ENCODE data around the gene LRRC75A.
"Not testable (repeated sequence)": the region's sequence is repeated elsewhere in the genome, so short reads cannot be mapped to it uniquely, and the experiment has no call there.

Gene LRRC75A

DNA sequence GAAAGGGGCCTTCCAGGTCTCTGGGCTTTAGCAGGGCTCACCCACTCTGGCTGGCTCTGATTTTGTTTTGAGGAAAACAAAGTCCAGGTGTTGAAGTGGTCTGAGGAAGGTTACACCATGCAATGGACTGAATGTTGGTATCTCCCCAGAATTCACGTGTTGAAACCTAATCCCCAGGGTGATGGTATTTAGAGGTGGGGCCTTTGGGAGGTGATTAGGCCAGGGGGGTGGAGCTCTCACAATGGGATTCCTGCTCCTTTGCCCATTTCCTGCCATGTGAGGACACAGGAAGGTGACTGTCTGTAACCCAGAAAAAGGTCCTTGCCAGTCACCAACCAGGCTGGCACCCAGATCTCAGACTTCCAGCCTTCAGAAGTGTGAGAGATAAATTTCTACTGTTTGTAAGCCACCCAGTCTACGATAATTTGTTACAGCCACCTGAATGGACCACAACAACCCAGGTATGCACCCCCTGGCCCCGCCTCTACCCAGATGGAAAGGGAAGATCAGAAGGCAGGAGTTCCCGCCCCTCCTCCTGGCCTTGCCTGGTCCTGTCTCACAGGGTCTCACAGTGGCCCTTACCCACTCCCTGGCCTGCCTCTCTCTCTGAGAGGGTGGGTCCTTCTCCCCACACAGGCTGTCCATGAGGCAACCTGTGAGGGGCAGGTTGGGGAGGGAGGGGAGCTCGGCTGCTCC is 32.0 kb downstream of the LRRC75A start:
- Histone ChIP-seq H3K4me3 (ENCODE audit: low read length) (no peak overlapping the region), H3K36me3 (ENCODE audit: control insufficient read depth, insufficient read depth, low read length, severe bottlenecking) (no peaks in the 10 kb centered on the region), H3K9me3 (ENCODE audit: control insufficient read depth, low read length) (no peaks in the 10 kb centered on the region), H3K9ac (ENCODE audit: low read length) (no peak overlapping the region), H3K4me1 (ENCODE audit: control insufficient read depth, insufficient read depth, low read length) (peaks cover 16% of the 10 kb centered on the region), H3K27me3 (replicated peaks; ENCODE audit: control insufficient read depth, insufficient read depth, low read length) (no peaks in the 10 kb centered on the region)
- no peak for DNase-seq (ENCODE audit: low read depth)

DNA sequence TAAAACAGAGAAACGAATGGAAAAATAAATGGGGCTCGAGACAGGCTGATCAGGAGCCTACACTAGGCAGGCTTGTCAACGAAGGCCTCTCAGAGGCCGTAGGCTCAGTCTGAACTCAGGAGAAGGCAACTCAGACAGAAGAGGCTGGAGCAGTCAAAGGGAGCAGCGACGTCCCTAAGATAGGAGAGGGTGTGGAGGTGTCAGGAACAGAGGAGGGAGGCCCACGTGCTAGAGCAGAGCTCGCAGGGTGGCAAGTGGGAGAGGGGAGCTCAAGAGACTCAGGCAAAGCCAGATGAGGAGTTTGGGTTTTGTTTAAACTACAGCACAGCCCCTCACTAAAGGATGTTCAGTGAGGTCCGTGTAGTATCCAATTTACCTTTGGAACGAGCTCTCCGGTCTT is 32.7 kb downstream of the LRRC75A start:
- peaks cover 8% of the 10 kb centered on the region for H3K4me1 ChIP-seq (ENCODE audit: control insufficient read depth, insufficient read depth, low read length)
- H3K27me3 ChIP-seq (replicated peaks; ENCODE audit: control insufficient read depth, insufficient read depth, low read length), result no peaks in the 10 kb centered on the region
- H3K9ac ChIP-seq (ENCODE audit: low read length), result no peak overlapping the region
- H3K9me3 ChIP-seq (ENCODE audit: control insufficient read depth, low read length), result no peaks in the 10 kb centered on the region
- DNase-seq (ENCODE audit: low read depth), result no peak
- no peak overlapping the region for H3K4me3 ChIP-seq (ENCODE audit: low read length)
- H3K36me3 ChIP-seq (ENCODE audit: control insufficient read depth, insufficient read depth, low read length, severe bottlenecking), result no peaks in the 10 kb centered on the region

- Histone ChIP-seq H3K36me3 (ENCODE audit: control insufficient read depth, insufficient read depth, low read length, severe bottlenecking) (no peaks in the 10 kb centered on the region), H3K9me3 (ENCODE audit: control insufficient read depth, low read length) (no peaks in the 10 kb centered on the region), H3K4me1 (ENCODE audit: control insufficient read depth, insufficient read depth, low read length) (no peaks in the 10 kb centered on the region), H3K27me3 (replicated peaks; ENCODE audit: control insufficient read depth, insufficient read depth, low read length) (no peaks in the 10 kb centered on the region), H3K9ac (ENCODE audit: low read length) (no peak overlapping the region), H3K4me3 (ENCODE audit: low read length) (no peak overlapping the region)
- DNase-seq (ENCODE audit: low read depth), result no peak
Measured at GRCh38 chr17:16456742-16457316, 35.2 kb downstream of the LRRC75A start.

DNA sequence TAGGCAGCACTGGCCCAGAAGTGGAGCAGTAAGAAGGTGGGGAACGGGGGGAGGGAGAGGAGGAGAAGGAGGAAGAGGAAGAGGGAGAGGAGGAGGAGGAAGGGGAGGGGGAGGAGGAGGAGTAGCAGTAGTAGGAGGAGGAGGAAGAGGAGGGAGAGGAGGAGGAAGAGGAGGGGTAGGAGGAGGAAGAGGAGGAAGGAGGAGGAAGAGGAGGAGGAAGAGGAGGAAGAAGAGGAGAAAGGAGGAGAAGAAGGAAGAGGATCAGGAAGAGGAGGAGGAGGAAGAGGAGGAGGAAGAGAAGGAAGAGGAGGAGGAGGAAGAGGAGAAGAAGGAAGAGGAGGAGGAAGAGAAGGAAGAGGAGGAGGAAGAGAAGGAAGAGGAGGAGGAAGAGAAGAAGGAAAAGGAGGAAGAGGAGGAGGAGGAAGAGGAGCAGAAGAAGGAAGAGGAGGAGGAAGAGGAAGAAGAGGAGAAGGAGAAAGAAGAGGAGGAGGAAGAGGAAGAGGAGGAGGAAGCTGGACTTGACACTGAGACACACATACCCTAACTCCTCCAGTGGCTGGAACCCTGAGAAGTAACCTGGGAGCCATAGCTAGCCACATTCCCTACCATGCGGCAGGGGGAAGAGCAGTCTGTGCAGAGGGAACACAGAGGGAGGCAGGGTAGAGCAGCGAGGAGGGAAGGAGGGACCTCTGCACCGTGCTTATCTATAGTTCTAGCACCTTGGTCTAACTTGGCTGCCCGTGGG is 35.8 kb downstream of the LRRC75A start:
- H3K9me3 ChIP-seq (ENCODE audit: control insufficient read depth, low read length), result no peaks in the 10 kb centered on the region
- no peak overlapping the region for H3K9ac ChIP-seq (ENCODE audit: low read length)
- no peak overlapping the region for H3K4me3 ChIP-seq (ENCODE audit: low read length)
- H3K36me3 ChIP-seq (ENCODE audit: control insufficient read depth, insufficient read depth, low read length, severe bottlenecking), result no peaks in the 10 kb centered on the region
- H3K27me3 ChIP-seq (replicated peaks; ENCODE audit: control insufficient read depth, insufficient read depth, low read length), result no peaks in the 10 kb centered on the region
- H3K4me1 ChIP-seq (ENCODE audit: control insufficient read depth, insufficient read depth, low read length), result no peaks in the 10 kb centered on the region
- DNase-seq (ENCODE audit: low read depth), result no peak

GRCh38 chr17:16453493-16453851 is 38.5 kb downstream of the LRRC75A start:
- DNase-seq (ENCODE audit: low read depth), result no peak
- H3K4me3 ChIP-seq (ENCODE audit: low read length), result no peak overlapping the region
- no peaks in the 10 kb centered on the region for H3K9me3 ChIP-seq (ENCODE audit: control insufficient read depth, low read length)
- no peaks in the 10 kb centered on the region for H3K4me1 ChIP-seq (ENCODE audit: control insufficient read depth, insufficient read depth, low read length)
- H3K27me3 ChIP-seq (replicated peaks; ENCODE audit: control insufficient read depth, insufficient read depth, low read length), result no peaks in the 10 kb centered on the region
- H3K36me3 ChIP-seq (ENCODE audit: control insufficient read depth, insufficient read depth, low read length, severe bottlenecking), result no peaks in the 10 kb centered on the region
- no peak overlapping the region for H3K9ac ChIP-seq (ENCODE audit: low read length)

DNA sequence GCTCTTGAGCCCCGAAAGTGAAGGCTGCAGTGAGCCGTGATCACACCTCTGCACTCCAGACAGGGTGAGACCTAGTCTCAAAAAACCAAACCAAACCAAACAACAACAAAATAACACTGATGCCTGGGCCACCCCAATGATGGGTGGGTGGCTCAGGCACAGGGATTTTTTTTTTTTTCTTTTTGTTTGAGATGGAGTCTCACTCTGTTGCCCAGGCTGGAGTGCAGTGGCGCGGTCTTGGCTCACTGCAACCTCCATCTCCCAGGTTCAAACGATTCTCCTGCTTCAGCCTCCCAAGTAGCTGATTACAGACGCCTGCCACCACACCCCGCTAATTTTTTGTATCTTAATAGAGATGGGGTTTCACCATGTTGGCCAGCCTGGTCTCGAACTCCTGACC is 39.7 kb downstream of the LRRC75A start:
- H3K4me3 ChIP-seq (ENCODE audit: low read length); H3K9me3 ChIP-seq (ENCODE audit: control insufficient read depth, low read length); DNase-seq (ENCODE audit: low read depth): not testable (repeated sequence)

DNA sequence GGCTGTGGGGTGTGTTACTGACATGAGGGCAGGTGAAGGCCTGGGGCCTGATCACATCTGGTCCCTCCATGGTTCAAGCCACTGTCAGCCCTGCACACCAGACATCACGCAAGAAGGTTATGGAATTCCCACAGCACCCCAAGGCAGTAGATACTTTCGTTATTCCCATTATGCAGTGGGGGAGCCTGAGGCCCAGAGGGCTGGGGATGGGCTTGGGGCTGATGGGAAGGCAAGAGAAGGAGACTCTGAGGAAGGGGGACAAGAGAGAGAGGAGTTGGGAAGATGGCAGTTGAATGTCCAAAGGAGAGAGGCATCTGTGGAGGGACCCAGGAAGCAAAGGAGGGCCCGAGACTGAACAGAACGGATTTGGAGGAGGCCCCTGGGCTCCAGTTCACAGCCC is 42.0 kb downstream of the LRRC75A start:
- no peak for DNase-seq (ENCODE audit: low read depth)
- H3K27me3 ChIP-seq (replicated peaks; ENCODE audit: control insufficient read depth, insufficient read depth, low read length), result no peaks in the 10 kb centered on the region
- H3K9ac ChIP-seq (ENCODE audit: low read length), result no peak overlapping the region
- H3K4me1 ChIP-seq (ENCODE audit: control insufficient read depth, insufficient read depth, low read length), result no peaks in the 10 kb centered on the region
- H3K36me3 ChIP-seq (ENCODE audit: control insufficient read depth, insufficient read depth, low read length, severe bottlenecking), result peaks cover 5% of the 10 kb centered on the region
- H3K9me3 ChIP-seq (ENCODE audit: control insufficient read depth, low read length), result no peaks in the 10 kb centered on the region
- H3K4me3 ChIP-seq (ENCODE audit: low read length), result no peak overlapping the region

More for the DNA sequence above, 39.7 kb downstream of the LRRC75A start:
- H3K9ac ChIP-seq (ENCODE audit: low read length); H3K36me3 ChIP-seq (ENCODE audit: control insufficient read depth, insufficient read depth, low read length, severe bottlenecking); H3K27me3 ChIP-seq (replicated peaks; ENCODE audit: control insufficient read depth, insufficient read depth, low read length); H3K4me1 ChIP-seq (ENCODE audit: control insufficient read depth, insufficient read depth, low read length): not testable (repeated sequence)

DNA sequence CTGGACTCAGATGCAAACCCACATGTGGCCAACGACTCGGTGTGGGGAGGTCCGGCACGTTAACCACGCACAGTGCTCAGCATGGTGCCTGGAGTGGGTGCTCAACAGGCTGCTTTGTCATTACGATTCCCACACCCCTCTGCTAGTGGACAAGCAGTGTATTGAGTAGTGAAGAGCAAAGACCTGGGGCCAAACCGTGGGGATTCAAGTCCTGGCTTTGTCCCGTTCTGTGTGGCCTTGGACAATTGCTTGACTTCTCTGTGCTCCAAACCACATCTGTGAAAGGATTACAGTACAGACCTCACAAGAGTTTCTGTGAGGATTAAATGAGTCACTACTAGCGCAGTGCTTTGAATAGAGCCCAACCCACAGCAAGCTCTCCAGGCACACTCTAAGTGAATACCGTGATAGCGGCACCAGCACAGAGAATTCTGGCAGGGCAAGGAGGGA is 42.8 kb downstream of the LRRC75A start:
- Histone ChIP-seq H3K9me3 (ENCODE audit: control insufficient read depth, low read length) (no peaks in the 10 kb centered on the region), H3K4me3 (ENCODE audit: low read length) (no peak overlapping the region), H3K27me3 (replicated peaks; ENCODE audit: control insufficient read depth, insufficient read depth, low read length) (no peaks in the 10 kb centered on the region), H3K4me1 (ENCODE audit: control insufficient read depth, insufficient read depth, low read length) (peaks cover 2% of the 10 kb centered on the region), H3K36me3 (ENCODE audit: control insufficient read depth, insufficient read depth, low read length, severe bottlenecking) (peaks cover 9% of the 10 kb centered on the region), H3K9ac (ENCODE audit: low read length) (no peak overlapping the region)
- DNase-seq (ENCODE audit: low read depth), result no peak

DNA sequence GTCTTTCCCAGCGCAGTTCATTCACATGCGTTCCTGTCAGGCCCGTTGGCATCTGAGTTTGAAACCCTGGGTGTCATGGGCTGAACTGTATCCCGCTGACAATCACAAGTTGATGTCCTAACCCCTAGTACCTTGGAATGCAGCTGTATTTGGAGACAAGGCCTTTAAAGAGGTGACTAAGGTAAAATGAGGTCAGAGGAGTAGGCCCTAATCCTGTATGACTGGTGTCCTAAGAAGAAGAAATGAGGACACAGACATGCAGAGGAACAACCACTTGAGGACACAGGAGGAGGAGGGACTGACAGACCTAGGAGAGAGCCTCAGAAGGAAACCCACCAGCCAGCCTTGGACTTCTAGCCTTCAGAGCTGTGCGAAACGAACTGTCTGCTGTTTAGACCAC is 43.5 kb downstream of the LRRC75A start:
- Histone ChIP-seq H3K27me3 (replicated peaks; ENCODE audit: control insufficient read depth, insufficient read depth, low read length) (no peaks in the 10 kb centered on the region), H3K9me3 (ENCODE audit: control insufficient read depth, low read length) (no peaks in the 10 kb centered on the region), H3K36me3 (ENCODE audit: control insufficient read depth, insufficient read depth, low read length, severe bottlenecking) (peaks cover 15% of the 10 kb centered on the region), H3K4me3 (ENCODE audit: low read length) (no peak overlapping the region), H3K4me1 (ENCODE audit: control insufficient read depth, insufficient read depth, low read length) (peaks cover 9% of the 10 kb centered on the region), H3K9ac (ENCODE audit: low read length) (no peak overlapping the region)
- DNase-seq (ENCODE audit: low read depth), result no peak

- Histone ChIP-seq H3K27me3 (replicated peaks; ENCODE audit: control insufficient read depth, insufficient read depth, low read length) (no peaks in the 10 kb centered on the region), H3K4me1 (ENCODE audit: control insufficient read depth, insufficient read depth, low read length) (peaks cover 17% of the 10 kb centered on the region), H3K4me3 (ENCODE audit: low read length) (no peak overlapping the region), H3K36me3 (ENCODE audit: control insufficient read depth, insufficient read depth, low read length, severe bottlenecking) (peaks cover 24% of the 10 kb centered on the region), H3K9me3 (ENCODE audit: control insufficient read depth, low read length) (no peaks in the 10 kb centered on the region), H3K9ac (ENCODE audit: low read length) (no peak overlapping the region)
- DNase-seq (ENCODE audit: low read depth), result no peak
Measured at GRCh38 chr17:16447676-16448075, 44.3 kb downstream of the LRRC75A start.

DNA sequence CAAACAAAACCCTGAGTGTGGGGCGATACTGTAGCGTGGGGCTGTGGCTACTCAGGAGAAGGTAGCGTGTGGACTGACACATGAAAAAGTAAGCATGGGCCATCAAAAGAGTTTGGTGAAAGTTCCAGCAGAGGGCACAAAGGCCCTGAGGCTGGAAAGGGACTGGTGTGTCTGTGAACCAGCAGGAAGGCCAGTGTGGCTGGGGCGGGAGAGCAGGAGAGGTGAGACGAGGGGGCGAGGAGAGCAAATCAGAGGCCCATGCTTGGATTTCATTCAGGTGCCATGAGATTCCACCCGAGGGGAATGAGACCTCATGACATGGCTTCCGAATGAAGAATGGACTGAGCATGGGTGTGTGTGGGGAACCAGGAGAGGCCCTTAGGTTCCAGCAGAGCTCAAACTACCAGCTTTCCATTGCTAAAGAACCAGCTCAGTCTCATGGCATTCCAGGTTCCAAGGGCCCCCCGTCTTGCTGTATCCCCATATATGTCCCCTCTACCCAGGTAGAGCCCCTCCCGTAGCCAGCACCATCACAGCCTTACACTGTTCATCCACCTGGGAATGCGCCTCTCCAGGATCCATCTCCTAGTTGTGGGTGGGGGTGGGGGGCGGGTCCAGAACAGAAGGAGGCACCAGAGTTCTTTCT is 45.5 kb downstream of the LRRC75A start:
- Histone ChIP-seq H3K9ac (ENCODE audit: low read length) (no peak overlapping the region), H3K4me1 (ENCODE audit: control insufficient read depth, insufficient read depth, low read length) (peaks cover 29% of the 10 kb centered on the region), H3K36me3 (ENCODE audit: control insufficient read depth, insufficient read depth, low read length, severe bottlenecking) (peaks cover 36% of the 10 kb centered on the region), H3K9me3 (ENCODE audit: control insufficient read depth, low read length) (no peaks in the 10 kb centered on the region), H3K27me3 (replicated peaks; ENCODE audit: control insufficient read depth, insufficient read depth, low read length) (no peaks in the 10 kb centered on the region), H3K4me3 (ENCODE audit: low read length) (no peak overlapping the region)
- DNase-seq (ENCODE audit: low read depth), result no peak
